GM21529 (cell line): ENCODE measurements around the gene PCMTD2.

Experiments
- ATAC-seq: cut with Tn5 transposase; IDR thresholded peaks from one replicate; pipeline ENCODE4 v1.9.1; 2021; ENCODE audit not compliant: unreplicated experiment

Gene PCMTD2

DNA sequence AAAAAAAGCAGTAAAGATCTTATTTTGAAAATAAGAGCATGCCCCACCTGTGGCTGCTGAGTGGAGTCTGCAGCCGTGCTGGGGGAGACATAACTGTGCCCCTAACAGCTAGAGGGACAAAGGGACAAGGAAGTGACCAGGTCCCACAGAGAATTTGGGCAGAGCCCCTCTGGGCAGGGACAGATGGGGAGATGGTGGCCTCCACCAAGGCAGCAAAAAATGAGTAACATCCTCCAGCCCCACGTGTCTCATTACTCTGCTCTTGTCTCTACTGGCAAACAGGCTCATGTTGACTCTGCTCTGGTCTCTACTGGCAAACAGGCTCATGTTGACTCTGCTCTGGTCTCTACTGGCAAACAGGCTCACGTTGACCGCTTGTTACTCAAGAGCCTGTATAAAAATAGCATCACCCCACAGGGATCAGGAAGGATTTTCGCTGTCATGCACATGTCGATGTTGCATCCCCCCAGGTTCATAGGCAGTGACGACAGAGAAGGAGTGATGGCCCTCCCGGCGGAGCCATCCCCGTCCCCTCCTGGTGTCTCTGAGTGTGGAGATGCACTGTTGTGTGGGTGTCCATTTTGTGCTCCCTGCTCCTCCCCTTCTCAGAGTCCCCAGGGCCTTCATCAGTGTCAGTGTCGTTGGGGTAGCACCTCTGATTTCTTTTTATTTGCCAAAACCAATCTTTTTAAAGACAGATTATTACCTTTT, 17.3 kb upstream of the PCMTD2 start:
- ATAC-seq = no peak

DNA sequence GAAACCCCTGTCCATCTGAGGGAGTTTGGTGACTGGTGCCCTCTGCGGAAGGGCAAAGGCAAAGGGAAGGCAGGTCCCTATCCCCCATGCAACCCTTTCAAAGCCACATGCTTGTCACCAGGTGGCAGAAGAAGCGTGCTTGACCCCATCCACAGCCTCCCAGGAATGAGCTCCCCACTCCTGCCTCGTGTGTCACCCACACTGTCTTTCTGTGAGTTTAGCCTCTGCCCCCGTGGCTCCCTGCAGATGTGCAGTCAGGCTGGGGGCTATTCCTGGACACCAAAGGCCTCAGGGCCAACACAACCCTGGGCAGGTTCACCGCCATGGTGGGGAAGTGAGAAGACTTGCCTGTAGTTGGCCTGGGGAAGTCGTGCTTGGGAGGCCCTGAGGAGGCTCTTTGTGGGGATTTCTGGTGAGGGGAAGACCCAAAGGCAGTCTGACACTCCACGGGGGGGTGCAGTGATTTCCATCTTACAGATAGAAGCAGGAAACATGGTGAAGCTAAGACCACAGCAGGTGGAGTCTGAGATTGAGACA, 16.6 kb upstream of the PCMTD2 start:
- no peak for ATAC-seq

DNA sequence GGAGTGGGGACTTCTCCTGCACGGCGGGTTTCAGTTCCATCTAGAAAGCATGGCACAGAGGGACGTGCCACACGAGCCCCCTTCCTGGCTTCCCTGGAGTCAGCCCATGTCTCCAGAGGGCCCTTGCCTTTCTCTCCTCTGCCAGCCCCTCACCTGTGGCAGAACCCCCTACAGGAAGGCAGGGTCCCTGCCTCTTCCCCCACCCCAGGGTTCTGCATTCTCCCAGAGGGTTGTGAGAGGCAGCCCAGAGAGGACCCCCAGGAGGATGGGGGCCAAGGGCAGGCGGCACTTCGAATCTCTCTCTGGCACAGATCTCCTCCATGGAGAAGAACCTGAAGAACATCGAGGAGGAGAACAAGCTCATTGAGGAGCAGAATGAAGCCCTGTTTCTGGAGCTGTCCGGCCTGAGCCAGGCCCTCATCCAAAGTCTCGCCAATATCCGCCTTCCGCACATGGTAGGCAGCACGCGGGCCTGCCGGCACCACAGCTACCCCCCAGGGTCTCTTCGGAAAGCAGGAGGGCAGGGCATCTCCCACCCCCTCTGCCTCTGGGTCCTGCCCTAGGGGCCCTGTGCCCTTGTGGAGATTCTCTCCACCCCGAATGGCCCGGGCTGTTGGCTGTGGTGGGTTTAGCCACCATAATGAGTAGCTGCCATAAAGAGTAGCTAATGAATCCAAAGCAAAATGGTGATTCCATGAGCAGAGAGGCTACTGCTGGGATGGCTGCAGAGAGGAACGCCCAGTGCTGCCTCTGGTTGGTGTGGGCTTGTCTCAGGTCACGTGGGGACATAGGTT, 15.9 kb upstream of the PCMTD2 start:
- ATAC-seq = no peak

DNA sequence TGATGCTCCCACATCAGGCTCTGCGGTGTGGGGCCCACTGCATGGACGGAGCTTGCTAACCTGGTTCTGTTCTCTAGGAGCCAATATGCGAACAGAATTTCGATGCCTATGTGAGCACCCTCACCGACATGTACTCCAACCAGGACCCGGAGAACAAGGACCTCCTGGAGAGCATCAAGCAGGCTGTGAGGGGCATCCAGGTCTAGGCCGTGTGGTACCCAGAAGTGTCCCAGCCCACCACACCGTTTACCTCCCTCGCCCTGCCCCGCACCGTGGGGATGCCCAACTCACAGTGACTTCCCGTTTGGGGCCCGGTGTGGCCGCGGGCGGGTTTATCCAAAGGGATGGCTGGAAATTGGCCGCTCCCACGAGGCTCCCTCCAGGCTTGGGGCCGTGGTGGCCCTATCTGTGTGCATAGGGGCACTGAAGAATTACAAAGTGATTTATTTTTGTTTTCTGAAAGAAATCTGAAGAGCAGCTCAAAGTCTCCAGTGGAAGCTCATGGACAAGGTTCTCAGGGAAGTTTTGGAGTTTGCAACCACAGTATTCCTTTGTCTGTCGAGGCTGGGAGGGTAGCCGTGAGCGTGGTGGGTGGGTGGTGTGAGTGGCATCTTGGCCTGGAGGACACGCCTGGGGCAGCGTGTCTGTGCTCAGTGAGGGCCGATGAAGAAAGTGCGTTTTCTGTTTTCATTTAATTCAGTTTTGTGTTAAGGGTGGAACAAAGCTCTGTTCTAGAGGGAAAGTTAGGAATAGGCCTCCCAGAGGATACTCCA, 15.1 kb upstream of the PCMTD2 start:
- no peak for ATAC-seq

DNA sequence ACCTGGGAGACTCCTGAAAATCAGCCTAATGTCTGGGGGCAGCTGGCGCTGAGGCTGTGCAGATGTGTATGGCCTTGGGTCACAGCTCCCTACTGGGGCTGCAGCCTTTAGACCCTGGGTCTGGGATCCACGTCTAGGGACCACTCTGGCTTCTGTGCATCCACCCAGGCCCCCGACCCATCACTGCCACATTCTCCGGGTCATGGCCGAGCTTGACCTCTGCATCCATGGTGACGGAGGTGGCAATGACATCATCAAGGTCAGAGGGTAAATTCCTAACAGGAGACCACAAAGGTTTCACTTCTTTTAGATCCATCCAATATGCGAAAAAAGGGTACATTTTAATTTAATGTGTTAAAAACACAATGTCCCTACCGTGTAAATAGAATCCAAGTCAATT, 14.5 kb upstream of the PCMTD2 start:
- no peak for ATAC-seq

DNA sequence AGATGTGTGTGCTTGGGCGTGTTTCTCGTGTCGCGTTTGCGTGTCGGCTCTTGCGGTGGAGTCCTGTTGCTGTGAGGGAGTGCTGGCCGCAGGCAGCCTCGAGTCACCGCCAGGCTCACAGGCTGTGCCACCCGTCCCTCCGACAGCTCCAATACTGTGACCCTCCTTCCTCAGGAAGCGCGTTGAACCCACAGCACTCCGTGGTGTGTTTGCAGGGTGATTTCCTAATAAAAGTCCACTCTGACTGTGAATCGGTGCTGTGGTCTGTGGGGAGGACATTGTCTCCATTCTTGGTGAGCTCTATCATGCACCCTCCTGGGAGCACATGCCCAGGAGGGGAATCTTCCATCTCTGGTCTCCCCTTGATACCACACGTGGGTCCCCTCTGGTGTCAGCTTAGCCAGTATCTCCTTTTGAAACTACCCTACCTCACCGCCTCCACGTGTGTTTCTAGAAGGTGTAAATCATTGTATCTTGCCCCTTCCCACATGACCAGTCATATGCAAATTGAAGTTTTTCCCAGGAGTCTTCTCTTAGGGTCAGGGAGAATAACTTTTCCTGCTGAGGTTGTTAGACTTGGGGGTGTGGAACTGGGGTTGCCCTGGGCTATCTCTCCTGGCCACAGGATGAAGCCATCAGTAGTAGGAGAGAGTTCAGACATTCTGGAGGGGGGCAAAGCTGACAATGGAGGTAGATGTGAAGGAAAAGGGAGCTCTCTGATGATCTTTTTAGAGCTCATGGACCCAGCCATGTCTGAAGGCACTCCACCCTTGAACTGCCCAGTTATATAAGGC, 13.3 kb upstream of the PCMTD2 start:
- no peak for ATAC-seq

DNA sequence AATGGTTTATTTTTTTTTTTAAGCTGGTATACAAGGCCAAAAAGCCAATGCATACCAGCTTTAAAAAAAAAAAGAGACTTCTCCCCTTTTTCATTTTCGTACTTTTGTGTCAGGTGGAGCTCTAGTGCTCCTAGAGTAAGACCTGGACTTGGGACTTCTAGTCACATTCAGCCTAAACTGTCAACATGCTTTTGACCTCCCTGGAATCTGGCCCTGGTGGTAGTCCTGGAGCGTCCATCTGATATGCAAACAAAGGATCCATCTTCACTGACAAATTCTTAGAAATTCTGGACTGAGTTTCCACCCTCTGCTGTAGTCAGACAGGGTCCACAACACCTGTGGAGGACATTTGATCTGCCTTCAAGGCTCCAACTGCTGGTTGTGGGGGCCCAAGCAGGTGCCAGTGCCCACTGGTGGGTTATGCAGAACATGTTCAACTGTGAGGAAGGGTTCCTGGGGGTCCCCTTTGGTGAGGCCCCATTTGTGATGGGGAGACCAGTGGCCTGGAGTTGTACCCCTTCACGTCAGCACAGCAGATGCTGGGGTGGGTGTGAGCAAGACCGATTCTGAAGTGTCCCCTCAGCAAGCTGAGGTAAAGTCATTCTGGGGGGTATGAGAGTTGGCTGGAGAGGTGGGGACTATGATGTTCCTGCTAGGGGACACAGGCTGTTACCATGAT, 12.6 kb upstream of the PCMTD2 start:
- no peak for ATAC-seq

DNA sequence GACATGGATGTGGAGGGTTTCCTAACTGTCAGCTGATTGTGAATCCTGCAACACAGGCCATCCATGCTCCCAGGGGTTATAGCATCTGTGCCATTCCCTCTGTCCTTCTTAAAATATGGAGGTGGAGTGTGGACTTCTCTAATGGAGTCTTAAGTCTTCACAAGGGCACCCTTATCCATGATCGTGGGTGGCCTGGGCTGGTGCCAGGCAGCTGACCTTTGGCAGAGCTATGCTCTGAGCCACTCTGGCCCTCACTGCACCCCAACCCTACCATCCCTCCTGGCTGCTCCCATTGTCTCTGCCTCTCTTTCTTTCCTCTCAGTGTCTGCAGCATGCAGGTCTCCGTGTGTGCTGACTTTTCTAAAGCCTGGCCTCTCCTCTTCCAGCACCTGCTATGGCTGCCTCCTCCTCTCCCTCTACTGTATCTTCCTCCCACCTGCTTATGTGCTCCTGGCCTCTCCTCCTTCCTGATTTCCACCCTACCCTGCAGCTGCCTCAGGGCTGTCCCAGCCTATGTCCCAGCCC, 11.2 kb upstream of the PCMTD2 start:
- ATAC-seq = no peak

DNA sequence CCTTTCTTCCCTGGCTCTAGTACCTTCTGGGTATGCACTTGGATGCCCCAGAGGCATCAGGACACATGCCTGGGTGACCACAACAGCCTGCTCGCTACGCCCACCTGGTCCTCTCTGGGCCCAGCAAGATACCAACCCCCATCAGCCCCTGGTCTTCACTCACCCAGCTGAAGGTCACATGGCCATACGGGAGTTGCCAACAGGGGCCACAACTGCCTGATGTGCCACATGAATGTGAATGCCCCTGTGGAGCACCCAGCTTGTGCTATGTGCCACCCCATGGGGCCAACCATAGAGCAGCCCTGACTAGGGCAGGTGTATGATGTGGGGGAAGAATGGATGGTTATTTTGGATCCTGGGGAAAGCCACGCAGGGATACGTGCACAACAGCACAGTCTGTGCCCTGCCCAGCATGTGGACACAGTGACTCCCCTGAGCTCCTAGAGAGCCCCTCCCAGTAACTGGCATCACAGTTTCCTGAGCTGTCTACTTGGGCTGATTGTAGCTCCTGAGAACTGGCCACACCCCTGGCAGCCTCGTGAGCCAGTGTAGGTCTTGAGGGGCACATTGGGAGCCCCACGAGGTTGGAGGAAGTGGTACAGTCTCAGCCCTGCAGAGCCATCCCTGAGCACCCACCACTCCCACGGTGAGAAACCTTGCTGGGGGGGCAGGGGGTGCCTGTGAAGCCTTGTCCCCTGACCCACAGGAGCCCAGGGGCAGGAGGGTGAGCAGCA, 10.5 kb upstream of the PCMTD2 start:
- no peak for ATAC-seq

DNA sequence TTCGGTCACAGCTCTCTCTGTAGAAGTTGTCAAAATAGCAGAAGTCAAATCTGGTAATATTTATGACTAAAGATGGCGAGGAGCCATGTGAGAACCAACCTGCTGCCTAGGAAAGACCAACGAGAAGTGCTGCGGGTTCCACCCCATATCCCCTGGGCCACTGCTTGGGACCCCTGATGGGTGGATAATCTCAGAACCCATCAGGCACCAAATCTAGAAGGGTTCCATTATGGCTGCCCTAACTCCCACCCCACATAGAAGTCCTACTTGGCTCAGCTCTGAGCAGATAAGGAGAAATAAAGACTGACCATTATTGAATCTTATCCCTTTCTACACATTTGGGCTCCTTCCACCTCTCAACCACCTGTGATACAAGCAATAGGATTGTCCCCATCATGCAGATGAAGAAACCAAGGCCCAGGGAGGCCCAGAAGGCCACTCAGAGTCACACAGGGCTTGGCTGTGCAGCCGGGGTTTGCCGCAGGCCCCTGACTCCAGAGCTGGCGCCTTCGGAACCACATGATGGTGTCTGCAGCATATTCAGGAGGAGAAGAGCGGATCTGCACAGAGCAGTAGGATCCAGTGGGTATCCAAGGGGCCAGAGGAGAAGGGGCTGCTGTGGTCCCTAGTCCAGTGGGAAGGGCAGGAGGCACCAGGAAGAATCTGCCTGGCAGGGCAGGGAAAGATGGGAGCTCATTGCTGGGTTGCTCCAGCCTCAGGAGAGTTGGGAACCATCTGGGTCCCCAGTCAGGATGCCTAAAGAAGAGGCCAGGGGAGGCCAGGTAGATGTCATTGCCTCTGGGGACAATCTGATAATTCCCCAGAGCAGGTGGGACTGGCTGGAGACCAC, 9.6 kb upstream of the PCMTD2 start:
- no peak for ATAC-seq

DNA sequence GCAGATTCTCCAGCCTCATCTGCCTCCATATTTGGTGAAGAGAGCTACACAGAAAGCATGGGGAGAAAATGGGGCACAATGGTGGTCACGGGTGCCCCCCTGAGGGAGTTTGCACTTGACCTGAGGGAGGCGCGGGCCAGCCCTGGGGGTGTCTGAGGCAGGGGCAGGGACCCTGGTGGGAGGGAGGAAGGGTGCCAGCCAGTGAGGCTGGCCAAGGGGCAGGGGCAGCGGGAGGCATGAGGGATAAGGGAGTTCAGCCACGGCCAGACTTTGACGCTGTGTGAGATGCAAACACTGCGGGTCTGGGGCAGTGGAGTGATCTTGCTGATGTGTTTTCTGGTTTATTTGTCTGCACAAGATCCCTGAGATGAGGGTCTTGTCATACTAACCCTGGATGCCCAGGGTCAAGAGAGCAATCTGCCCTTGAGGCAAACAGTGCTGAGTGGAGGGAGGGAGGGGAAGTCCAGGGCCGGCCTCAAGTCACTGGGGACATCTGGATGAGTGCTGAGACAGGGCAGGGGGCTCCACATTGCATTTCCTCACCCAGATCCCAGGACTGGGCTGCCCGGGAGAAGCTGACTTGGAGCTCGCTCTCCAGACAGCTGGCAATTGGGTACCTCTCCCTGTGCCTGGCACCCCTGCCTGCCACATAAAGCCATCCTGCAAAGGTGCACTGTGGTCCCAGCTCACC, 8.8 kb upstream of the PCMTD2 start:
- no peak for ATAC-seq

DNA sequence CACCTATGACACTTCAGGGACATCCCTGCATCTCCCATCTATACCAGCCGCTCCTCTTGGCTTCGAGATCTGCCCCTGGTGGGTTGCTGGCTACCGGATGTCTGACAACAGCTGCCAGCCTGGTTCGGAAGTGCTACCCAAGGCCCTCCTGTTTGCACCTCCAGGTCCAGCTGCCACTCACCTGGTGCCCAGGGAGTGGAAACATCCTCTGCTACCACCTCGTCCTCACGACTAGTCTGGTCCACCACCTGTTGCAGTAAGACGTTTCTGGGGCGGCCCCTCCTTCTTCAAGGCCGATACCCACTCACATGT, 8.3 kb upstream of the PCMTD2 start:
- no peak for ATAC-seq

DNA sequence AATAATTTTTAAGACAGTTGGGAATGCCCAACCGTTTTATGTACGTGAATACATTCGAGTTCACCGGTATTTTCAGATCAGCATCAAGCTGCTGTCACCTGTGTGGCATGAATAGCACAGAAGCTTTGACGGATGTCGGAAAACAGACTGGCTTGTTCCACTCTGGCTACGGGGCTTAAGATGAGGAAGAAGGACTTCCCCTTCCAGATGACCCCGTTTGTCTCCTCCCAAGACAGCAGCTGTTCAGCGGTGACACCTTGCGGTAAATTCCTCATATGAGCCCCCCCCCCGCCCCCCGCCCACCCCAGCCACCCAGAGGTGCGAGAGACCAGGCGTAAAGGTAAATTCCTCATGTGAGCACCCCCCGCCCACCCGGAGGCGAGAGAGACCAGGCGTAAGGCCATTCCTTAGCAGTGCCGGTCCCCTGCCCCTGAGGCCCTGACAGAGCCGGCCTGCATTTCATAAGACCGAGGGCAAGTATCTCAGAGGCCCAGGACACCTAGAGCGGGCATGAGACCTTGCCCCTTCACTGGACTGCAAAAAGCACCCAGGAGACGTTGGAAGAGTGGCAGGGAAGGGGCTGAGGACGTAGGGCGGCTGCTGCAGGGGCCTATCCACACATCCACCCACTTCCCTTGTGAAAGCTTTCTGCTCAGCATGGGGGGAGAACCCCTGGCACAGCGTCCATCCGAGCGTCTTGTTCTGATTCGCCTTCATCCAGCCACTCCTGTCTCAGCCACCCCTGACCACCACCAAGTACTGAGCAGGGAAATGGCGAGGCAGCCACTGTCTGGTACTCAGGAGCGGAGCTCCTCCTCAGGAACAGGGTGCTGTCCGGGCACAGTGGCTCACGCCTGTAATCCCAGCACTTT, 7.3 kb upstream of the PCMTD2 start:
- ATAC-seq = no peak

DNA sequence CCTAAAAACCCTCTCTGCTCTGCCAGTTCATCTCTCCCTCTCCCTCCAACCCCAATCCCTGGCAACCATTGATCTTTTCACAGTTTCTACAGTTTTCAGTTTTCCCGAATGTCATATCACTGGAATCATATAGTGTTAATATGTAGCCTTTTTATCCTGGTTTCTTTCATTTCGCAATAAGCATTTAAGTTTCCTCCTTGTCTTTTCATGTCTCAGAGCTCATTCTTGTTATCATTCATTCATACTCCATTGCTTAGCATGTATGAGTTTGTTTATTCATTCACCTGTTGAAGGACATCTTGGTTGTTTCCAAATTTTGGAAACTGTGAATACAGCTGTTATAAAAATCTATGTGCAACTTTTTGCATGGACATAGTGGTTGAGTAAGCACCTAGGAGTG, 5.5 kb upstream of the PCMTD2 start:
- ATAC-seq = no peak

DNA sequence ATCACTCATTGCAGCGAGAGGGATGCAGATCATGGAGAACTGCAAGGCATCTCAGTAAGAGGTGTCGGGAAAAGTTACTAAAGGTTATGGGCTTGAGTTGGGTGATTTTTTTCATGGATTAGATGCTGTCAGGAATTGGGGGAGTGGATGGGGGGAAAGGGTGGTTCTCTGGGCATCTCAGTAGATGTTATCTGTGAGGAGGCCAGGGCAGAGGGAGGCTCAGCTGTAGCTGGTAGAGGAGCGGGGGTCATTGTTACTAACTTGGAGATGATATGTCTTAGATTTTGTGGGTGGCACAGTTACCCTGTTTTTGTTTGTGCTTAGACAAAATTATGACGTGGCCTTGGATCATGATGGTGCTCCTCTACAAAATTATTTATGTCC, 2.6 kb upstream of the PCMTD2 start:
- no peak for ATAC-seq

DNA sequence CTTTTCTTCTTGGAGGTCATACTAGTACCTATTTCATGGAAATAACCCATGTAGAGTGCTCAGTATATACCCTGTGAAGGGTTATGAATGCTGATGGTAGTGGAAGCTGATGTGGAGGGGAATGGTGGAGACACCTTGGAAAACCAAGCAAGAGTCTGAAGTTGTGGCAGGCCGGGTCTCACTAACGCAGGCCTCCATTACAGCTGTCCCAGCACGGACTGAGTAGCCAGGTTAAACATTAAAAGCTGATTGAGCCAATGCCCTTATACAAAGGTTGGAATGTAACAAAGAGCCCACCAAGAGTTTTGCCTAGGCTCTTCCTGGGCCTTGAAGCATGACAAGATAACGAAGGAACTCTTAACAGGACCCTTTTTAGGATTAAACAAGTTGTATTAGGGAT, 2.1 kb upstream of the PCMTD2 start:
- no peak for ATAC-seq

DNA sequence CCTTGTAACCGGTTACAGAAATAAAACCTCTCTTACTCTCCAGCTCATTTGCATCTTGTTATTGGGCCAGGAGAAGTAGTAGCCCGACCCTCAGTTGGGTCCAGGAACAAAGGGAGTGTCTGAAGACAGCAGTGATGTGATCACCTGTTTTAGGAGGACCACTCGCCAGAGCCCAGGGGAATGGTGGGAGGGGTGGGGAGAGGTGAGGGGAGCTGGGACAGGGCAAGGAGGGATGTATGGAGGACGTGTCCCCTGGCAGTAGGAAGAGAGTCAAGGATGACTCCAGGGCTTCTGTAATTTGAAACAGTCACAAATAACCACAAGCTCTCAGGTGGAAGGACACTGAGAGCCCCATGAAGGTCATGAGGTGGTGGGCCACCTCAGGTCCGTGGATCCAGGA, 1.4 kb upstream of the PCMTD2 start:
- no peak for ATAC-seq
